Activated CD8-positive, alpha-beta memory T cell treated with anti-CD3 and anti-CD28 coated beads for 24 hours (primary cell): ENCODE measurements around the gene DST.

Experiments used
- DNase-seq: peaks from one replicate; pipeline ENCODE4 v3.0.0-alpha.2; 2020

Gene DST

GRCh38 chr6:56642366-56643261 lies at the start of gene DST:
Gene DST (minus strand): TSS chr6:56642889.
- DNase-seq: no peak

- no peak for DNase-seq
Measured at GRCh38 chr6:56691814-56692213, 49.1 kb upstream of the DST start.

GRCh38 chr6:56691286-56691595 lies 48.6 kb upstream of the DST start:
- no peak for DNase-seq

- no peak for DNase-seq
Measured at GRCh38 chr6:56690519-56691285, 48.0 kb upstream of the DST start.

- no peak for DNase-seq
Measured at GRCh38 chr6:56689663-56690062, 47.0 kb upstream of the DST start.

- DNase-seq: no peak
Measured at GRCh38 chr6:56689114-56689513, 46.4 kb upstream of the DST start.

GRCh38 chr6:56688521-56688920 lies 45.8 kb upstream of the DST start:
- no peak for DNase-seq

GRCh38 chr6:56687551-56687950 lies 44.9 kb upstream of the DST start:
- no peak for DNase-seq

GRCh38 chr6:56686429-56686828 lies 43.7 kb upstream of the DST start:
- no peak for DNase-seq

- no peak for DNase-seq
Measured at GRCh38 chr6:56685994-56686393, 43.3 kb upstream of the DST start.

- no peak for DNase-seq
Measured at GRCh38 chr6:56685102-56685733, 42.5 kb upstream of the DST start.

GRCh38 chr6:56684342-56685101 lies 41.8 kb upstream of the DST start:
- no peak for DNase-seq

GRCh38 chr6:56683882-56684281 lies 41.2 kb upstream of the DST start:
- no peak for DNase-seq

- DNase-seq: no peak
Measured at GRCh38 chr6:56682635-56683034, 39.9 kb upstream of the DST start.

GRCh38 chr6:56677559-56677958 lies 34.9 kb upstream of the DST start:
- DNase-seq: no peak

- no peak for DNase-seq
Measured at GRCh38 chr6:56671651-56672461, 29.2 kb upstream of the DST start.

- DNase-seq: no peak
Measured at GRCh38 chr6:56671160-56671559, 28.5 kb upstream of the DST start.

- DNase-seq: no peak
Measured at GRCh38 chr6:56669041-56669440, 26.4 kb upstream of the DST start.

- DNase-seq: no peak
Measured at GRCh38 chr6:56668158-56668557, 25.5 kb upstream of the DST start.

- no peak for DNase-seq
Measured at GRCh38 chr6:56667336-56667735, 24.6 kb upstream of the DST start.

GRCh38 chr6:56664029-56664428 lies 21.3 kb upstream of the DST start:
- DNase-seq: no peak

GRCh38 chr6:56663344-56663743 lies 20.7 kb upstream of the DST start:
- DNase-seq: no peak
